ENCODE data around the gene SYP. TPM values are rescaled to one million over a fixed set of nuclear protein-coding genes. Genes with fewer than 3 reads are reported as not detected.

Gene SYP
- total RNA-seq, 1 donor from 2014 or later: 1.7 TPM

Small RNA genes within 50 kb of the gene (small RNA-seq; reads per million reads assigned to genes)
- gene RN7SL262P (ENCODE audit: low replicate concordance): not detected

Other genes starting within 250 kb of the SYP start
- gene OTUD5, start 242.6 kb downstream of the SYP start, total RNA-seq: 19.9 TPM
- gene KCND1, start 228.3 kb downstream of the SYP start, total RNA-seq: 2.7 TPM
- gene GRIPAP1, start 197.9 kb downstream of the SYP start, total RNA-seq: 23.7 TPM
- 17.0 TPM for gene TFE3, start 156.8 kb downstream of the SYP start, total RNA-seq
- gene CCDC120, start 141.2 kb downstream of the SYP start, total RNA-seq: 3.6 TPM
- gene PRAF2, start 126.2 kb downstream of the SYP start, total RNA-seq: 1.5 TPM
- 29.6 TPM for gene WDR45, start 120.3 kb downstream of the SYP start, total RNA-seq
- 15.4 TPM for gene GPKOW, start 76.5 kb downstream of the SYP start, total RNA-seq
- 1.4 TPM for gene MAGIX, start 37.4 kb downstream of the SYP start, total RNA-seq
- gene PLP2, start 28.3 kb downstream of the SYP start, total RNA-seq: 24.7 TPM
- gene PRICKLE3, start 13.8 kb downstream of the SYP start, total RNA-seq: 8.1 TPM
- gene CACNA1F, start 33.1 kb upstream of the SYP start, total RNA-seq: 0.10 TPM
- 5.6 TPM for gene CCDC22, start 35.3 kb upstream of the SYP start, total RNA-seq
- not detected for gene FOXP3, start 64.5 kb upstream of the SYP start, total RNA-seq
- gene PPP1R3F, start 69.6 kb upstream of the SYP start, total RNA-seq: 3.0 TPM
- gene GAGE10, start 103.5 kb upstream of the SYP start, total RNA-seq: not detected
- not detected for gene GAGE12J, start 121.8 kb upstream of the SYP start, total RNA-seq
- gene GAGE13, start 131.4 kb upstream of the SYP start, total RNA-seq: not detected

All from skin of body (tissue), 2 donors.